NT2/D1 (cell line): ENCODE data around the gene PHF23.

Experiments used
- SUZ12 ChIP-seq: IDR thresholded peaks from 2 replicates; pipeline ENCODE4 v1.6.1; 2011; ENCODE audit not compliant: insufficient read length, insufficient read depth; ENCODE audit errors: extremely low read depth
- YY1 ChIP-seq: IDR thresholded peaks from 2 replicates; pipeline ENCODE4 v1.6.1; 2011; ENCODE audit not compliant: insufficient read length, insufficient read depth
- ZNF274 ChIP-seq: IDR thresholded peaks from 2 replicates; pipeline ENCODE4 v1.6.1; 2011; ENCODE audit warnings: mild to moderate bottlenecking, low read depth, low read length

GRCh38 chr17:7220593-7221277 lies 18.5 kb downstream of the PHF23 start:
- TF ChIP-seq YY1 (no peak), ZNF274 (no peak), SUZ12 (no peak)
